NCI-H1105 treated with DMSO at 0.1 percent for 48 hours (cell line): Measurements from ENCODE around the gene ABLIM2.

Source experiments
- DNase-seq: peaks from one replicate; lab custom pipeline; 2025; lab: John Stamatoyannopoulos, UW

Gene ABLIM2

DNA sequence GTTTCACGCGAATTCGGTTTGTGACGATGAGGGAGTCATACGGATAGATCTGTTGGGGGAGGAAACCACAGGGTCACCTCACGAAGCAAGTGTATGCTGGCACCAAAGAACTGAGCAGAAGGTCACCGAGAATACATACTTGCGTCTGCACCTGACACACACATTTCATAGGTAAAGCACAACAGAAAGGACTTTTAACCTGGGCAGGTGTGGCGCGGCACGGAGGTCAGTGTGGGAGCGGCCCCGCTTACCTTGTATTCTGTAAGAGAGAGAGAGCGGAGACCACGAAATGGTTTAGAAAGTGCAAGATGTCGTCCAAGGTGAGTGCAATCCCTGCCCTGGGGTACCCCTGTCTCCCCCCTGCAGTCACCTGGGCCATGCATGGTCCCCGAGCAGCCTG lies 175.3 kb downstream of the ABLIM2 start:
- DNase-seq = no peak

DNA sequence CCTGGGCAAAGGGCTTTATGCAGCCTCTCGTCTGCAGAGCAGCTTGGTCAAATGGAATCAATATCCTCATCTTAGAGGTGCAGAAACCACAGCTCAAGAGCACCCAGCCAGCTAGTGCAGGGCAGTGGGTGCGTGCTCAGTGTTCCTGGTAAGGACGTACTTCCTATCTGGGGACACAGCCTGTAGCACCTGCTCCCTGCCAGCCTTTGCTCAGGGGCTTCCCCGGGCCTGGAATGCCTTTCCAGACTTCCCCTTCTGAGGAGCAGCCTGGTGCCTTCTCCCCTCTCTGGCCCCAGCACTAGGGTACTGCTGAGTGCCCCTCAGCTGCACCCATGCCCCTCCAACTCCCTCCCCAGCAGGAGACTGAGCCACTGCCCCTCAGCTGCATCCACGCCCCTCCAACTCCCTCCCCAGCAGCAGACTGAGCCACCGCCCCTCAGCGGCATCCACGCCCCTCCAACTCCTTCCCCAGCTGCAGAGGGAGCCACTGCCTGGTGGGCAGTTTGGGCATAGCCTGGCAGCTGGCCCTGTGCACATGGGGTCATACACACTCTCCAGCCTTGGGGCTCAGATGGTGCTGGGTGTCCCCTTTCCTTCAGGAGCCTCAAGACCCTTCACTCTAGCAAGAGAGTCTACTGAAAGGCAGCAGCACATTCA lies 176.7 kb downstream of the ABLIM2 start:
- DNase-seq = no peak

DNA sequence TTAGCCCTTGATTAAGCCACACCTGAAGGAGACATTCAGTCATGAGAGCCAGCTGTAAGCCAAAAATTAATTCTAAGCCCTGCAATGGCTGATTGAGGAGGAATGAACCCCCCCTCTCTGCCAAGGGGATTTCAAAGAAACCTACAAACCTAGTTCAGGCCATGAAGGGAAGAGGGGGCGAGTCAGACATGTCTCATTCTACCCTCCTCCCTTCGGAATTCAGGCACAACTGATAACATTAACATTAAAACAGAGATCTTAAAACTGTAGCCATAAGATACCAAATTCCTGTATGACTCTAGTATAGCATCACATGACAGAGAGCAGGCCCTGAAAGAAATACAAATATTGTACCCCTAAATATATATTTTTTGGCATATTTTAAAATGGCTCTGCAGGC lies 178.6 kb downstream of the ABLIM2 start:
- DNase-seq = no peak

DNA sequence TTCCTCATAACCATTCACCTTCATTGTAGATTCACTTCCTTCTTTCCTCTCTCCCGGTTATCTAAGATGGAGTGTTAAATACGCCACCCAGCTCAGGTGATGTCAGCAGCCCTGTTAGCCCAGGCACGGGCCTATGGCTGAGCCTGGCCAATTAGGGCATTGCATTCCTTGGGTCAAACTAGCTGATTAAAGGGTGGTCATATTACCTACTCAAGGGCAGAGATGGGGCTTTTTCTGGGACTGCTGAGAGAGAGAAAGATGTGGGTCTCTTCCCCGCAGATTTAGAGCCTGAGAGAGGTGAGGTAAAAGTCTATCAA lies 179.0 kb downstream of the ABLIM2 start:
- no peak for DNase-seq

DNA sequence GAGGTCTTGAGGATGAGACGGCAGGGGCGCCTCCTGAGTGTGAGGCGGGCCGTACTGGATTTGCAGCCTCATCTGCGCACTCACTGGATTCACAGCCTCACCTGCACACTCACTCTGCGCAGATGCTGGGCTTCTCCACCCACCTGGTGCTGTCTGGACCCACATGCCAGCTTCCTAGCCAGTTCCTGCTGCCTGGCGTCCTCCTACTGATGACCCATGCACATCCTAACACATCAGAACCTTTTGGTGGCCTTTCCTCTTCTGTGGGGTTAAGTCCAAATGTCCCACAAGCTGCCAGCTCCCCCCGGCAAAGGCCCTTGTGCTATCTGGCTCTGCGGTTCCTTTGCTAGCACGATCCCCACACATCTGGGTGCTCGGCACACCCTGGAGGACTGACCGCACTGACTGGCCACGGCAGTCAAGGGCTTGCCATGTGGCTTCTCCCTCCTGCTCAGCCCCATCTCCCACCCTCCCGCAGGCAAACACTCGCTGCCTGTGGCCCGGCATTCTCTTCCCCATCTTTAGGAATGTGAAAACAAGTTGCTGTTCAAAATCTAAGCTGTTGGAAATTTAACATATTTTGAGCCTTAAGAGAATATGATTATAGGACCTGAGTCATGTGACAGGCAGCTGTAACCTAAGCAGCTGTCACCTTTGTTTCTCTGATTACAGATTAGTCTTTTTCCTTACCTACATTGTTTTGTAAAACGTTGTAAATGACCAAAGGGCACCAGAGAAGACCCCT lies 179.5 kb downstream of the ABLIM2 start:
- no peak for DNase-seq

DNA sequence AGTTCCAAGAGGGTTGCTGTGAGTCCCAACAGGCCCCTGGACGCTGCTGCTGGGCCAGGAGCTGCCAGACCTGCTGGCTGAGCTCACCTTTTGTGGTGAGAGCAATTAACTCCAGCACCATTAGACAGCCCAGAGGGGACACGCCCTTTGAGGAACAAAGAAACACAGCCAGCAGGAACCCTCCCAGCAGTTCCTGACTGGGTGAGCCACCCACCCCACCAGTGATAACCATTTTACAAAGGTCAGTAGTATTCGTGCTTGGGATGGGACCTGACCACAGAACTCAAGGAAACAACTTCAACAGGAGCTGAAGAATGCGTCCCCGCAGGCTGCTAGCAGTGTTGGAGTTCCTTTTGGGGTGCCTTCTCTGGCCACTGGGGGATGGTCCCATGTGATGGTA lies 180.1 kb downstream of the ABLIM2 start:
- DNase-seq = peak; percentile 85

DNA sequence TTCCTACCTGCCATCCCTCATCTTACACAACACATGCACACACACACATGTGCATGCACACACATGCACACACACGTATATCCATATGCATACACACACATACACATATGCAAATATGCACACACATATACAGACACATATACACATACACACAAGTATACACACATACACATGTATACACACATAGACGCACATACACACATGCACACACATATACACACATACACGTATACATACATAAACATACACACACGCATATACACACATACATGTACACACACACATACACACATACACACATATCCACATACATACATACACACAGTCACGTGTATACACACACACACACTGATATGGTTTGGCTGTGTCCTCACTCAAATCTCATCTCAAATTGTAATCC lies 182.0 kb downstream of the ABLIM2 start:
- DNase-seq = no peak

DNA sequence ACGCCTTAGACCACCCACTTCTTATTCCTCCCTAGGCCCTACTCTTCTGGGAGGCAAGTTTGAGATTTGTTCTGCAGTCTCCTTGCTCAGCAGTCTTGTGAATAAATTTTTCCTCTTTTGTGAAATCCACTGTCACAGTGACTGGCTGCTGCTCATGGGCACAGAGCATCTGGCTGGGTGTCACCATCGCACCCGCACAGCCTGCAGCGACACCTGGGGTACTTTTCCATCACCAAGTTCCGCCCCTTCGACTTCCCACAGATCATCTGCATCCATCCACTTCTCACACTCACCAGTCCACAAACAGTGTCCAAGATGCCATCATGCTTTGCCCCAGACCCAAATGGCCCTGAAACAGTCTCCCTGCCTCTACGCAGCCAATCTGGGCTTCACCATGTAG lies 182.6 kb downstream of the ABLIM2 start:
- DNase-seq = no peak

DNA sequence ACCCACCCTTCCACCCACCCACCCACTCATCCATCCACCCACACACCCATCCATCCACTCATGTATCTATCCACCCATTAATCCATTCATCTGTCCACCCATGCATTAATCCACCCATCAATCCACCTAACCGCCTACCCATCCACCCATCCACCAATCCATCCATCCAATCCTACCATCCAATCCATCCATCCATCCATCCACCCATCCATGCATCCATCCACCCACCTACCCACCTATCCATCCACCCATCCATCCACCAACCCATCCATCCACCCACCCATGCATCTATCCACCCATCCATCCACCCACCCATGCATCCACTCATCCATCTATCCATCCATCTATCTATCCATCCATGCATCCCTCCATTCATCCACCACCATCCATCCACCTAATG lies 184.2 kb downstream of the ABLIM2 start:
- no peak for DNase-seq

DNA sequence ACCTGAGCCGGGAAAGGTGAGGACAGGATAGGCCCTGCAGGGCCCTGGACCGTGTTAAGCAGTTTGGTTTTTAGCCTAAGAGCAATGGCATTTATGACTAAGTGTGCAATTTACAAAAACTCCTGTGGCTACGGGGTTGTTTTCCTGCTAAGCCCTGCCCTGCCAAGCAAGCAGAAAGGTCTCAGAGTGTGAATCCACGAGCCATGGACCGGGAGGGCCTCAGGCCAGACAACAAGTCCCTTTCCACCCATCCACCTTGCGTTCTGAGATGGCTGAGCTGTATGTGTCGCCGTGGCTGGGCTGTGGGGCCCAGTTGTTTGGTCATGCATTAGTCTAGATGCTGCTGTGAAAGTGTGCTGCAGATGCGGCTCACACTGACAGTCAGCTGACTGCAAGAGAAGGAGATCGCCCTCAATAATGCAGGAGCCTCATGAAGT lies 185.1 kb downstream of the ABLIM2 start:
- no peak for DNase-seq

DNA sequence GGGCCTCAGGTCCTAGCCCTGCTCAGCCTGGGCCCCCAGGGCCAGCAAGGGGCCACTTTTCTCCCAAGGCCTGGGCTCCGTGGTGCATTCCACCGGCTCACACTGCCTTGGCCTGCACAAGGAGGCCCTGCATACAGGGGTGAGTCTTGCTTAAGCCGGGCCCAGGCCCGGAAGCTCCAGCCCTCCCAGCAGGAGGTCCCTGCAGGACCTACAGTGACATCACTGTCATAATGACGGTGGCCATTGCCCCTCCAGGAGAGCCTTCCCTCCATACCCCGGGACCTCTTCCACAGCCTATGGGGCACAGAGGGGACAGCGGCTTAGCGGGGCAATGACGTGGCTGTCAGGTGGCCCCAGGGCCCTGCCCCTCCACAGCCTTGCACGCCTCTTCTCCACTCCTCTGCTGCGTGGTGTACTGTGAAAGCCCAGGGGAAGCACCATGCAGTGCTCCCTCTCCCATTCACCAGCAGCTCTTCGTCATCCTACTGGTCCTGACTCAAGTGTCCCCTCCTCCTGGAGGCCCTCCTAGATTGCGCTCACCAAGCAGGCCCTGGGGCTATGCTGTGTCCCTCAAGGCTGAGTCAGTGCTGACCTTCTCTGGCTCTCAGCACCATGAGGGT lies 186.6 kb downstream of the ABLIM2 start:
- DNase-seq = no peak

DNA sequence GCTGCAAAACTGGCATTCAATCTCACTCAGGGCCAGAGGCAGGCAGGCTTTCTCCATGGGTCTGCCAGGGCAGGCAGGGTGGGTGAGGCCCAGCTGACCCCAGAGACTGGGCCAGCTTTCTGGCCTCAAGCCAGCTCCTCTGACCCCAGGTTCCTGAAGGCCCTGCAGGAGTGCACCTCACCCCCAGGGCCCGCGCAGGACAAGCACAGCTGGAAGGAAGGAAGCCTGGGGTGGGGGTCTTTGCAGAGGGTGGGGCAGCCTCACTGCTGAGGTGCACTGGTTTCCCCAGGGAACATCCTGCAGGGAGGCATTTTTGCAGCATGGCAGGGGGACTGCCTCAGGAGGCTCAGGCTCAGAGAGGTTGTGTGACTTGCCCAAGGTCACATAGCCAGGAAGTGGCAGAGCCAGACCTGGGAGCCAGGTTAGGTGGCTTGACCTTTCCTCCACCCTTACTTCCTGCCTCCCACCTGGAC lies 187.4 kb downstream of the ABLIM2 start:
- DNase-seq = no peak

DNA sequence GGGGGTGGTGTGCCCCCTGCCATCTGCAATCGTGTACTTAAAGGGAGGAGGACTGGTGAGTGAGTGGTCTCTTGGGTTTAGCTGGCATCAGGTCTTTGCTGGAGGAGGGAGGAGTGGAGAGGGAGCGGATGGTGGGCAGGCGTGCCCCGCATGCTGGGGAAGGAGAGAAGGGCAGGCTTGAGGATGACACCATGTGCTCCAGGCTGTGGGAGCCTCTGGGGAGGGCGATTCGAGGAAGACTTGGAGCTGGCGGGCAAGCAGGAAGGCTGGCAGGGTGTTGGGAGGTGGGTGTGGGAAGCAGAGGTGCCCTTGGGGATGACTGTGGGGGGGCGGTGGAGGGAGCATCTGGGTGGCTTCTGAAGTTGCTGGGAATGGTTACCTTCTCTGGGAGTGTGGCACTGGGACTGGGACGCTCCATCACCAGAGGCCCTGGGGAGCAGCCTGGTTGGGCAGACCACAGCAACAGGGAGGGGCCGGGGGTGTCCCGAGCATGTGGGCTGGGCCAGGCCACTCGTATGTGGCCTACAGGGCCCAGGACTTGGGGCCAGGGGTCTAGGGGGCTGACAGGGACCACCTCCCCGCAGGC lies 188.2 kb downstream of the ABLIM2 start:
- DNase-seq = no peak

DNA sequence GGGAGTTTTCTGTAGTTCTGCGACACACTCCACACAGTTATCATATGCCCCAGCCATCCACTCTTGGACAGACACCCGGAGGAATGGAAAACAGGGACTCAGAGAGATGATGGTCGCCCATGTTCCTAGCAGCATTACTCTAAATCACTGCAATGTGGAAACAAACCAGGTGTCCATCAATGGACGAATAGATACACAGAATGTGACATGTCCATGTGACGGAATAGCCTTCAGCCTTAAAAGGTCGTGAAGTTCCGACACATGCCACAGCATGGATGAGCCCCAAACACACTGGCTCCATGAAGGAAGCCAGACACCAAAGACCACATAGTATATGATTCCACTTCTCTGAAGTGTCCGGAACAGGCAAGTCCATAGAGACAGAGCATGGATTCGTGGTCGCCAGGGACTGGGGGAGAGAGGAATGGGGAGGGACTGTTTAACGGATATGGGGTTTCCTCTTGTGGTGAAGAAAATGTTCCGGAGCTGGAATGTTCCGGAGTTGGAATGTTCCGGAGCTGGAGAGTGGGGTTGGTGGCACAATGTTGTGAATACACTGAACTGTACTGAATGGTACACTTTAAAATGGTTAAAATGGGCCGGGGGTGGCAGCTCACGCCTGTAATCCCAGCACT lies 190.2 kb downstream of the ABLIM2 start:
- no peak for DNase-seq

DNA sequence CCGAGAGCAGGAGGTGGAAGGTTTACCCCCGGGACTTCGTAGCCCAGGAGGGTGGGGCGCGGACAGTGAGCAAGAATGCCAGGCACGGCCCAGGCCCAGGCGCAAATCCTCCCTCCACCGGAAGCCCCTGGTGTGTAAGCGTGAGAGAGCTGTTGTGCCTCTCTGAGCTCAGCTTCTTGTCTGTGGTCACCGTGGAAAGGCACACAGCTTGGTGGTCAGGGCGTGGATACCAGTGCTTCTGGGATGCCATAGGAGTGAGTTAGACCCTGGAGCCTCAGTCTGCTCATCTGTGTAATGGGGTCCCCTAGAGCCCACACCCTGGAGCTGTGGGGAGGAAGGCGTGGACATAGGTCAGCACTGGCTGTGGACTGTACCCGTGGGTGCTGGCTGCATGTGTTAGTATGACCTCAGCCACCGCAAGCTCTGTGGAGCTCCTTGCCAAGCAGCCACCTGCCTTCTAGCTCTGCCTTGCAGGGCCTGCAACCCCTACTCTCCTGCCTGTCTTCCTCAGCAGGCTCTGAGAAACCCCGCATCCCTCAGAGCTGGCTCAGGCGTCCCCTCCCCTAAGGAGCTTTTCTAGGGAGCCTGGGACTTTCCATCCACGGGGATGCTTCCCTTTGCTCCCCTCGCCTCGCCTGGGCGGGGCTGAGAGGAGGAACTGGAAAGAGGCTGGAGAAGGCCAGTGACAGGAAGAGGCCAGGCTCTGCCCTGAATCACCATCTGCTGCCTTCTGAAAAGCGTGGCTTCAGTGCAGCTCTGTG lies 190.9 kb downstream of the ABLIM2 start:
- DNase-seq = no peak

DNA sequence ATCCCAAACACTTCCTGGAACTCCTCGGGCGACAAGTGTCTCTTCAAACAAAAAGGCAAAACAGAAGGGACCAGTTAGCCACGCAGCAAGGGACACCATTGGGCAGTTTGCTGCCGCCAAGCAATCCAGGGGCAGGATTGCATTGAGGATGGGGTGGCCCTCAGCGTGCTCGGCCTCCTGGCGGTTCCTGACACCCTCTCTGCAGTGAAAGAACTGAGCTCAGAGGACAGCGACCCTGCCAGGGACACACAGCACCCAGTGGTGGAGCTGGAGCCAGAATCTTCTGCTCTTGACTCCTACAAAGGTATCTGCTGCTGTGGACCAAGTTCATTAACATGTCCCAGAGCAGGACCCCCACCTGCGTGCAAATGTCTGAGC lies 191.6 kb downstream of the ABLIM2 start:
- no peak for DNase-seq

DNA sequence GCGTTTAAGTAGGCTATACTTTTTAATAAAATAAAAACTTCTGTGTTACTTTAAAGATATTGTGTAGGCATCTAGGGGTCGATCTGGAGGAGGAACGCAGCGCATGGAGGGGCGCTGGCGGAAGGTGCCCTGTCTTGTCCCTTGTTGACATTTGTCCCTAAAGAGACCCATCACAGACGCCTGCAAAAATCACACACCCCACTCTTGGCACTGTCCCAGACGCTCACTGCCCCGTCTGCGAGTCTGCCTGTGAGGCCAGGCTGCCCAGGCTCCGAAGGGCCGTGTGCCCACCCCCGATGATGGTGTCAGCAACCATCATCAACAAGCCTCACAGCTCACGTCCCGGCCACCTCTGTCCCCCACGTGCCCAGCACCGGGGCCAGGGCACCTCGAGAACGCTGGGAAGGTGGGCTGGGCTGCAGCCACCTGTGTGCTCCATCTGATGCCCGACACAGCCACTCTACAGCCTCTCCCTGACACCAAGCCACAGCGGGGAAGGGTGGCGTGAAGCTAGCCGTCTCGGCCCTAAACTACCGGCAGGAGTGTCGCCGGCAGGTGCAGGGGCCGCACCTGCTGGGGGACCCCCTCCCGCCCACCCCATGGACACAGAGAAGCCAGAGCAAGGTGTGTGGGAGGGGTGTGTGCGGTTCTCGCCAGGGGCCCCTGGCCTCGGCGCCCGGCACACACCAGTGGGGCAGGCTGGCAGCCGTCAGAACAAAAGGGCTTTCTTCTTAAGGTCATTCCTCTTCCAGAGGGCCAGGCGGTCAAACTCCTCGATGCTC lies 192.1 kb downstream of the ABLIM2 start:
- DNase-seq = no peak

DNA sequence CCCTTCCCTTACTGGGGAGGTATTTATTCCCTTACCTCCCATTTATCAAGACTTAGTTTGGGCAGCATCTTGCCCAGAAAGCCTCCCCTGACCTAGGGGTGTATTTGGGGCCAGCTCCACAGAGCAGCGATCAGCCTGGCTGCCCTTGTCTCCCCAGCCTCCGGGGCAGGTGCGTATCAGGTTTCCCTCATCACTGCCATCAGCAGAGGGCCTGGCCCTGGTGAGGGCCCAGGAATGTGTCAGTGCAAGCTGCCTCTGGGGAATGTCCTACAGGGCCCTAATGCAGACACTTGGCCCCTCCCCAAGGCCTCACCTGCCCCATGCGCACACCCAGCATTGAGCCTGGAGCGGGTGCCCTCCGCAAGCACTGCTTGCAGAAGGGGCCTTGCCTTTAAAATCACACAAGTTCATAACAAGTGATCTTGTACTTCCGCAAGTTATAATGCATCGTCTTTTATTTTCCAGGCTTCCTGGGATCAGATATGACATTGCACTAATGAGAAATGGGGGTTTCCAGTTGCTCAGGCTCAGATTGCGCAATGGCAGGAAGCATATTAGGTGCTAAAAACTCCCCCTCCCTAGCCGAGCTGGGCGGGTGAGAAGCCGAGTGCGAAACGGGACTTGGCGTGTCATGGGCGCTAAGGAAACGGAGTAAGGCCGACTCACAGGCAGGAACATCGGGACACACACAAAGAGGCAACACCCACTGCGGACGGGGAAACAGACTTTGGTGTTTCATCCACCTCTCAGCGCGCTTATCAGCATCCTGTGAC lies 193.5 kb downstream of the ABLIM2 start:
- DNase-seq = no peak

DNA sequence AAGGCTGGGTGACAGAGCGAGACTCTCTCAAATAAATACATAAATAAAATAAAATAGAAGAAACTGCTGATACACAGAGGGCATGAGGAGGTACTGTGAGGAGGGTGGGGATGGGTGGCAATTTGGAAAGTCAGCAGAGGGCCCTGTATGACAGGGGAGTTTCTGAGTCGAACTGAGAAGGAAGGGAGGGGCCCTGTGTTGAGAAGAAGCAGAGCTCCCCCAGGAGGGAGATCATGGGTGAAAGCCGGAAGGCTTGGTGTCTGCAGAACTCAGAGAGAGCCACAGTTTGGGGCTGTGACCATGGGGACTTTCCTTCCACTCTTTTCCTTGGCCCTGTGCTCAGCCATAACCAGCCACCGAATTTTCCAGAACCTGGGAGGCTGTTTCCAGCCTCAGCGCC lies 194.2 kb downstream of the ABLIM2 start:
- DNase-seq = no peak

DNA sequence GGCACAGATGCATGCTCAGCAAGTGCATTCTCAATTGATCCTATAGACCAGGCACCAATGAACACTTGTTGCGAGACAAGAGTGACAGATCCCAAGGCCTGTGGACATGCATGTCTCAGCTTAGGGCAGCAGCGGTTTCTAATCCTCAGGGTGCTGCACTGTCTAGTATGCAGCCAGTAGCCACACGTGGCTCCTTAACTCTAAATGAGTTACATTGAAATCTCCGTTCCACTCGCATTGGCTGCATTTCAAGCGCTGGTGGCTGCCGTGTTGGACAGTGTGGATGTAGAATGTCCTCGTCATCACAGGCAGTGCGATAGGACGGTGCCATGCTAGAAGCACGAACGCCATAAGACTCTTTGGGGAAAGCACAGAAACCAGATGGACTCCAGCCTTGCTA lies 194.9 kb downstream of the ABLIM2 start:
- DNase-seq = no peak
